HG03039 (cell line): ENCODE measurements around the gene CCDC24.

Experiments
- ATAC-seq: cut with Tn5 transposase; IDR thresholded peaks from one replicate; pipeline ENCODE4 v1.9.1; 2021; ENCODE audit warnings: mild to moderate bottlenecking, moderate library complexity; ENCODE audit not compliant: unreplicated experiment

CCDC24 gene

GRCh38 chr1:44036409-44037139 is 45.2 kb downstream of the CCDC24 start:
- ATAC-seq, result no peak

- no peak for ATAC-seq
Measured at GRCh38 chr1:44037154-44037553, 45.8 kb downstream of the CCDC24 start.

GRCh38 chr1:44038876-44039657 is 47.7 kb downstream of the CCDC24 start:
- ATAC-seq, result no peak

GRCh38 chr1:44040418-44040817 is 49.0 kb downstream of the CCDC24 start:
- ATAC-seq, result no peak

GRCh38 chr1:44040846-44041245 is 49.4 kb downstream of the CCDC24 start:
- ATAC-seq, result no peak

- no peak for ATAC-seq
Measured at GRCh38 chr1:44043176-44044070, 52.0 kb downstream of the CCDC24 start.

GRCh38 chr1:44044071-44044801 is 52.8 kb downstream of the CCDC24 start:
- no peak for ATAC-seq

- ATAC-seq, result no peak
Measured at GRCh38 chr1:44045064-44045463, 53.7 kb downstream of the CCDC24 start.
